ENCODE results near the gene KLF6.

Gene KLF6

DNA sequence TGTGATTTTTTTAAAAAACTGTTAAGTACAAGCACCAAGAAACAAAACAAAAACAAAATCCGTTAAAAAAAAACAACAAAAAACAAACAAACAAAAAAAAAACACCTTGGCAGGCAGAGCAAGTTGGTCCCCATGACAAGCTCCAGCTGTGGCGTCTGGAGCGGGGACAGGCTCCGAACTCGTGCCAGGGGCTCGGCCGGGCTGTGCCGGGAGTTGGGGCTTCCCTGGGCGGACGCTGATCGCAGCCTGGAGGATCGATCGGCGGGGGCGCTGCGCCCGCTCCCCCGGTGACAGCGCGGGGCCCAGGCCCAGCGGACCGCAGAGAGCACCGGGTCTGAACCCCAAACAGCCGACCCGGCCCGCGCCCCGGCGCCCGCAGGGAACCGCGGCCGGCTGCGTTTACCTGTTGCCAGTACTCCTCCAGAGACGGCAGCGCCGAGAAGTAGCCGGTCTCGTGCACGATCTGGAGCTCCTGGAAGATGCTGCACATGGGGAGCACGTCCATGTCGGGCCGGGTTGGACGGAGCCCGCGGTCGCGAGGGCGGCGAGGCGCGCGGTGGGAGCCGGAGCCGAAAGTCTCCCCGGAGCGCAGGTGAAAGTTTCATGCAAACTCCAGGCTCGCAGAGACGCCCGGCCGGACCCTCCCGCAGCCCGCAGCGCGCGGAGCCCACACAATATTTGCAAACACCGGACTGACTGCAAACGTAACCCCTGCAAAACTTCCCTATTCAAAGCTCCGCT, at the start of gene KLF6:
Gene KLF6, minus strand, starts transcription at position 700 of the 741 bp plus-strand sequence. Its CDS starts 195 bp downstream, at position 505.
- DNase-seq (ENCODE audit: low read depth in 2 of 2) = no peak

DNA sequence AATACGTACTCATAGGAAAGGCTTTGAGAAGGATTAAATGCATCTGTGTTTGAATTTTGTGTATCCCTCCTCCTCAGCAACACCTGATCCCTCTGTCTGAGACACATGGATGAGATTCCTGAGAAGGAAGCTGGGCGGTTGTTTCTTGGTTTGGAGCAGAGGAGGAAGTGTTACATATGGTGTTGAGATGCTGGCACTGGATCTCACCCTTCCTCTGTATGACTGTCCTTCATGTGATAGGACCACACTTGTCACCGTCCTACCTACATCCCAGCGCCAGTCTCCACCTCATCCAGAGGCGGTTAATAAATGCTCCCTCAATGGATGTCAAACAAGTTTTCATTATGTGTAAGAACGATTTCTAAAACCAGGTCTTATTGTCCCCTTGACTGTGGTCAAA, 49.4 kb upstream of the KLF6 start:
- no peak for DNase-seq (ENCODE audit: low read depth in 2 of 2)

DNA sequence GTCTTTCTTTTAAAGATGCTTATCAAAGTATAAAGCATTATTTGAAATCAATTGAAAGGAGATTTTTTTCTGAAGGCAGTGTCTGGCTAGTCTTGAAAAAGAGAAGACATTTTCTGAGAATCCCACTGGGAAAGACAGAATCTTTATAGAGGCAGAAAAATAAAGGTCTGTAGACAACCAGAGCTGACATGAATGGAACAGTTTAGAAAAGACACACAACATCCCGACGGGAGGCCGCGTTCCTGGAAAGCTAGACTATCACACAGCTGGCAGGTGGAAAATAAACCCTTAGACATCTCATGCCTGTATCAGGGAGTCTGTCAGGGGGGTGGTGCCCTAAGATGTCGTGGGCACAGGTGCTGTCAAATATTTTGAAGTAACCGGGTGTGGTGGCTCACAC, 48.0 kb upstream of the KLF6 start:
- no peak for DNase-seq (ENCODE audit: low read depth in 2 of 2)

DNA sequence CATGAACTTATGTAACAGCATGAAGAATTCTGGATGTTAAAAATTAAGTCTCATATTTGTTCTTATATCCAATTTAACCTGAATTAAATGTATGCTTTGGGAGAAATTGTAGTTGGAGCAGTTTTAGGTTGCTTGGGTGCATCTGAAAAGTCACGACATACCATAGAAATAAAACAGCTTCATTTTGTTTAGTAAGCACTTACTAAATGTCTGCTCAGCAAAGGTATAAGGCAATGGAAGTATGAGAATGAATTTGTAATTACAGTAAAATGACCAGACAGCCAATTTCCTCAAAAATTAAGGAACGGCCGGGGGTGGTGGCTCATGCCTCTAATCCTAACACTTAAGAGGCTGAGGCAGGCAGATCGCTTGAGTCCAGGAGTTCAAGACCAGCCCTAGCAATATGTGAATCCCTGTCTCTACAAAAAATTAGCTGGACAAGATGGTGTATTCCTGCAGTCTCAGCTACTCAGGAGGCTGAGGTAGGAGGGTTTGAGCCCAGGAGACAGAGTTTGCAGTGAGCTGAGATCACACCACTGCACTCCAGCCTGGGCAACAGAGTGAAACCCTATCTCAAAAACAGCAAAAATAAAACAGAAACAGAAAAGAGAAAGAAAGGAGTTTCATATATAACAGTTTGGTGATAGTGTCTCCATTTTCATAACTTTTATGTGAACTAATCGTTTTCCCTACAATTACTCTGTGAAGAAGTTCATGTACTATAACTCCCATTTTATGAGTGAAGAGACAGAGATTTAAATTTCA, 47.2 kb upstream of the KLF6 start:
- DNase-seq (ENCODE audit: low read depth in 2 of 2) = no peak

DNA sequence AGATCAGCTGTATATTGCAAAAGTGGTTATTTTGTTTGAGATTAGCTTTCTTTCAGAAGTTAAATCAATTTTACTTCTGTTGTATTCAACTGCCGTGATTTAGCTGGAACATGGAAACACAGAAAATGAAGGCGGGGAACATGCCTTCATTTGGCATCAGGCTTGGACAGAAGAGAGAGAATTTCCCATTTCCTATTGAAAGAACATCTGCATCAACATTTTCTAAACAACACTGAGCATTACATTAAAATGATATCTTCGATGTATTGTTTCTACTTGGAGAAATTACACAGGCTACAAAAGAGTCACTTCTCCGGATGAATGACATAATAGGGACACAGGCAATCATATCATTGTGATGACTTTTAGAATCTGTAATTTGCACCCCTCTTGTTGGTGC, 46.6 kb upstream of the KLF6 start:
- DNase-seq (ENCODE audit: low read depth in 2 of 2) = no peak

DNA sequence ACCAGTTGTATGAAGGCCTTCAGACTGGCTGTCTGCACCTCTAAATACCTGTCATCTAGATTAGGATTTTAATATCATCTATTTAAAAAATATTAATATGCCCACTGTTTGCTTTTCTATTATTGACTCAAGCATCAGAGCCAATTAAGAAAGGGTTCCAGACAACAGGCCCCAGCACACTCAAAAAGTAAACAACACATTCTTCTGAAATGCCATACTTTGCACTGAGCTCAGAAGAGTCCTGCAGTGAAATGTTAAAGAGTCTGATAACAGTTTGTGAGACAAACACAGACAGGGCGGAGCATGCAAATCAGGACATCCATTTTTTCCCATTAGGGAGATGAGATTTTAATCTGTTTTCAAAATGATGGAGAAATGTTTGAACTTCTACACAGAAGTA, 45.9 kb upstream of the KLF6 start:
- no peak for DNase-seq (ENCODE audit: low read depth in 2 of 2)

DNA sequence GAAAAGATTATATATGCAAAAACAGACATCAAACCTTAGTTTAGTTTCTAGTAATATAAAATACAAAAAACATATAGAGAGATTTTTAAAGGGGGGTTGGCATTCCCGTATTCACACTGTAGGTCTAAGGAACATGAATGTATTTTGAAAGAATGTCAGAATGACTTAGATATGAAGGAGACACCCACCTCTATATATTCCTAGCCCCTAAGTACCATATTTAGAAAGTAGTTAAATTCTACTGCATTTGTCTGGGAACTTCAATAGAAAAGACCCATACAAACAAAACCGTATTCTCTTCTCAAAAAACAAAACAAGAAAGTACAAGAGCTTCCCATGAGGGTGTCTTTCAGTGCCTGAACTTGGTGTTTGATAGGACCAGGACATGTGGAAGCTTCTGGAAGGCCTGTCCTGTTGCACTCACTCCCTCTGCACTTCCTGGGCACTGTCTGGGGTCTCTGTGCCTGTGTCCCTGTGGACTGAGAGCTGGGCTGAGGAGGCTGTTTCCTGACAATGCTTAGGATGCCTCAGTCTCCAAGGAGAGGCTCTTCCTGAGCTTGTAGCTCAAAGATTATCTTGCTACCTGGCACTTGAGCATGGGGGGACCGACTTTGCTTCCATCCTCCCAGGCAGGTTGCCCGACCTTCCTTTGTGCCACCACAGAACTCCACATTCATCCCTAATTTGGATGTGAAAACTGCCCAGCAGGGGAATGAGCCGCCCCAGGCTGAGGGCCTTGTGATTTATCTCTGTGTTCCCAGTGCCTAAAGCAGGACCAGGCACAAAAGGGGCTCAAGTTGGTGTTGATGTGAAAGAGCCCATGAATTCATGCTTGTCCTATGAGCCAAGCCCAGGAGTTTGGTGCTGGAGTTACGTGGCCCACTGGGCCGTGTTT, 44.4 kb upstream of the KLF6 start:
- no peak for DNase-seq (ENCODE audit: low read depth in 2 of 2)

DNA sequence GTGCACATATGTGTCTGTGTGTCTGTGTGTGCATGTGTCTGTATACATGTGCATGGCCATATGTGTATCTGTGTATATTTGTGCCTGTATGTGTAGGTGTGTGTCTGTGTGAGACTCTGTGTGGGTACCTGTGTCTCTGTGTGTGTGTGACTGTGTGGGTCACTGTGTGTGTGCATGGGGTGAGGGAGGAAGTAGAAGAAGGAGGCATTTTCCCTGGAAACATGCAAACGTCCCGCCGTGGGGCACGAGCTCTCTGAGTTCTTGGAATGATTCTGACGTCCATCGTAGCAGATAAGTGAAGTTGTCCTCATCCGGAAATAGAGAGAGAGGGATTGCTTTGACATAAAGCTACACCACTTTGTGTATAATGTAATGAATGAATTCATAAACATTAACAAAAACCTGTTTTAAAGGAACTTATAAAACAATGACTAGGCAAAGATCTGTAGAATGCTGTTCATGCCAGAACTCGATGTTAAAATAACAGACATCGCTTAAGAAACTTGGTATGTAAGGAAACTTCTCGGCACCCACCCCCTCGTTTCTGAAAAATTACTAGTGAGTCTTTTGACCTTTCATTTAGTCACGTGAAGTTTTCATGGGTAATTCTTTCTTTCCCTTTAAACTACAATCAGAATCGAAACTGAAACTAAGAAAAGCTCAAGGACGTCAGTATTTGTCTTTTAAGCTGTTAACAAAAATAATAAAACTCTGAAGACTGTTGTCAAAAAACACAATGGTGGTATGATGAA, 43.6 kb upstream of the KLF6 start:
- DNase-seq (ENCODE audit: low read depth in 2 of 2) = no peak

DNA sequence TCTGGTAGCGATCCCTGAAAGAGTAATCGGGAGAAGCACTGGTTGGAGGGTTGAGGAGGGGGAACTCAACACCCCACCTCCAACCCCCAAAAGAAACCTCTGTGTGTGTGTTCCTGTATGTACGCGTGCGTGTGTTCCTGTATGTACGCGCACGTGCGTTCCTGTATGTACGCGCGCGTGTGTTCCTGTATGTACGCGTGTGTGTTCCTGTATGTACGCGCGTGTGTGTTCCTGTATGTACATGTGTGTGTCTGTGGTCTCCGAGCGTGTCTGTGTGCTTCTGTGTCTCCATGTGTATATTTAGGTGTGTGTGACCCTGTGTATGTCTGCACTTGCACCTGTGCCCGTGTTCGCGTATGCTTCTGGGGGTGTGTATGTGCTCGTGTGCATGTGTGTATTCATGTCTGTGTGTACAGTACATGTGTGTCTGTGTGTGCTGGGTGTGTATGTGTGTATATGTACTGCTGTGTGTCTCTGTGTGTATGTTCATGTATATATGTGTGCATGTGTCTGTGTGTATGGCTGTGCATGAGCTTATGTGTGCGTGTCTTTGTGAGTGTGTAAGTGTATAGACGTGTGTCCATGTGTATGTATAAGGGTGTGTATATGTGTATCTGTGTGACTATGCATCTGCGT, 42.9 kb upstream of the KLF6 start:
- DNase-seq (ENCODE audit: low read depth in 2 of 2) = no peak

DNA sequence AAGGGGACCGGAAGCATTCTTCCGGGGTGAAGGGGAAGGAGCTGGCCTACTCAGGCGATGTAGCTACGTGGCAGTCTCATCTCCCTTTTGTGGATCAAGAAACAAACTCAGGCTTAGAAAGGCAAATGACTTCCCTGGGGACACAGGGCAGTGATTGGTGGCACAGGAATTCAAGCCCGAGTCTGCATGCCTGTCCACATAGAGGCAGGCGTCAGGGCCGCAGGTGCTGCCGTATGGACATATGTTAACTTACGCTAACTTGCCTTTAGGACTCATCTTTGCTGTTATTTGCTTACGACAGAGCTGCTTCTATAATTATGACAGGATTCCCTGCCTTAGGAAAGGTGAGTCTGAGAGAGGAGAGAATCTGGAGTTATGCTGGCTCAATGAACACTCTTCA, 42.3 kb upstream of the KLF6 start:
- DNase-seq (ENCODE audit: low read depth in 2 of 2) = no peak

DNA sequence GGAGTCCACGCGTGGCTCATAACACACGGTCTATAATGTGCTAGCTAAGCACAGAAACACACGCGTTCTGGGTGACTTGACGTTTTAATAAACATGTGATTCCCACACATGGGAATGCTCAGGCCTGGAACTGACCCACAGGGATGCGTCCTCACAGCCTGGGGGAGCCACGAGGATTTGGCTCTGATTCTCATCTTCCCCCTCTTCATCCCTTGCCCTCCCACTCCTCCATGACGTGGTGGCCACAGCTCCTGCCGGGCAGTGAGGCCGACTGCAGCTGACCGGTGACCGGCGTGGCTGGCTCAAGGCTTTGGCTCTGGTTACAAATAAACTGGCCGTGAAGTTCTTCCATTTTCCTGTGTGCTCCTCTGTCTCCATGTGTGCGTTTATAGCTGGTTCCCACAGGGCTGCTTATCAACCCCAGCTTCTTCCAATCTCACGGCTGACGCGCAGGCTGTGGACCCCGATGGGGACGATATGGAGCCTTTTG, 40.9 kb upstream of the KLF6 start:
- DNase-seq (ENCODE audit: low read depth in 2 of 2) = no peak

DNA sequence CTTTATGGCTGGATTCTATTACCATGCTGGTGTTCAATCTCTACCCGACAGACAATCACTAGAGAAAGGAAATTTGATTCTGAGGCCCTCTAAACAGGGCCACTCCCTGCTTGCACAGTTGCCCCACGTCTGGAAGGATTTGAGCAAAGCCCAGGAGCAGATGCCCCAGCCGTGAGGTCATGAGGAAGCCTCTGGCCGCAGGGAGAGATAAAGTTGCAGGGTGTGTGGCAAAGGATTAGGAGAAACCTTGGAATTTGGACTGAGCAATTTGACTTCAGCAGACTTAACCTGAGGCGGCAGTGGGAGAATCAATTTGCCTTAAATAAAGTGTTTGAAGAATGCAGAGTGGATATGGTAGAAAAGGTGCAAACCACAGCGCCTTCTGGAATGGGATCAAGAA, 40.2 kb upstream of the KLF6 start:
- no peak for DNase-seq (ENCODE audit: low read depth in 2 of 2)

DNA sequence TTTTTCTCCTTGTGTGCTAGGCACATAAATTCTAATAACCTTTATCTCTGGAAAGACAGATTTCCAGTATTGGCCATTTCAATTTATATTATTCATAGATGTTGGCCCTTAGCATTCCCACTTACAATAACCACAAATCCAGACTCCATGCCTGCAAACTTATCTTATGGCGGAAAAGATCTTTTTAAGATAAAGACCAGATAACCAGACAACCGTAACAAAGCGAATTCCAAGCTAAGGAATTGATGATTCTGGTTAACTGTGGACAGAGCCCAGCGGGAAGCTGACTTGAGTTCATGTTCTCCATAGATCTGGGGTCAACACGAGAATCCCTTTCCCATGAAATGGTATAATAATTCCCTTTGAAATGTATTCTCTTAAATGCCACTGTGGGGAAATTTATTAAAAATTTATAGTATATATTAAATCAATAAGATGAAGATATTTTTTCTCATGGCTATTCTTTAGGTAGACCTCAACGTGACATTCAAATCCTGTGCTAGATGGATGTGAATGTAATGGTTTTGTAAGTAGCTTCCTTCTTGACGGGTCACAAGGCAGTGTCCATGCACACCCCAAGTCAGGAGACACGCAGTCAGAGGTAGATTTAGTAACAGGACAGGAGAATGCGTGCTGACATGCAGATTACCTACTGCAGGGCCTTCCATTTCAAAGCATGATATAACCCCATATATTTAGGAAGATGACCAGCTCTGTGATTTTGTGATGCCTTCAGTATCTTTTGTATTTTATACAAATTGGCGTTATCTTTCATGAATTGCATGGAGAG, 37.7 kb upstream of the KLF6 start:
- no peak for DNase-seq (ENCODE audit: low read depth in 2 of 2)

DNA sequence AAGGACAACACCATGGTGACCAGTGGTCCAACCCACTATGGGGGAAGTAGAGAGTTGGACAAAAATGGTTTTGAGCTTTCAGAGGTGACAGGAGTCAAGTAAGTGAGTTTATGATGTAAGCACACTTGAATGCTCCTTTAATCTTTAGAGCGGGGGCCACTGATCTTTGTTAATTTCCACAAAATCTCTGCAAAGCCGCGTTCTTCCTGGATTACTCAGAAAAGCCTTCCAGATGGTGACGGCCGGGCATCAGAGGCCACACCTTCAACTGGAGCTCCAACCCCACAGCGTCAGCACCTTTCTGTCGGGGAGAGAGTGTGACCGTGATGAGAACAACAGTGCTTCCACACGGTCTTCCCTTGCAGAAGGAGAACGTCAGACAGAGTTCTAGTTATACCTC, 35.2 kb upstream of the KLF6 start:
- no peak for DNase-seq (ENCODE audit: low read depth in 2 of 2)

DNA sequence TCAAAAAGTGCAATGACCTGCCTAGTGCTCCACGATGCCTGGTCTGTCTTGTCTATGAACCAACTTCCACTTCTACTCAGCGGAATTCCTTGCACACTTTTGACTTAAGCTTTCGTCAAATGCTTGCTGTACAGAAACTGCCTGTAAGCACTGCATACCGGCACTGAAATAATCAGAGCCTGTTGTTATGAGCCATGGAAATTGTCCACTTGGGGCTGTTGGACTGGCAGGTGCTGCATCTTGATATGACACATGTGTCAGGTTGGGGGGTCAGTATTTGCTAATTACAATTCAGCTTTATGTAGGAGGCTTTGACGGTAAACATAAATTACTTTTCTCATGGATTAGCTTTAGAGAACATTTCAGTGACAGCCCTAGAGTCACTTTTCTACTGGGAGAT, 32.0 kb upstream of the KLF6 start:
- DNase-seq (ENCODE audit: low read depth in 2 of 2) = no peak

DNA sequence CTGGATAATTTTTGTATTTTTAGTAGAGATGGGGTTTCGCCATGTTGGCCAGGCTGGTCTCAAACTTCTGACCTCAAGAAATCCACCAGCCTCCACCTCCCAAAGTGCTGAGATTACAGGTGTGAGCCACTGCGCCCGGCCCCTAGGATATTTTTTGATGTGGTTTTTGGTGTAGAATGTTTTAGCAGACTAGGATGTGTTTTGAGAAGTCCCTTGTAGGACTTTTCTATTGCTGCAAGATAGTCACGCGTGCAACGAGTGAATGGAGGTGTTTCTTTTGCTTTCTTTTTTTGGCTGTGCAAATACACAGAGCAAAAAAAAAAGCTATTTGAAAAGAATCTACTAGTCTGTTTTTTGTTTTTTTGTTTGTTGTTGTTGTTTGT, 29.8 kb upstream of the KLF6 start:
- DNase-seq (ENCODE audit: low read depth in 2 of 2) = no peak

DNA sequence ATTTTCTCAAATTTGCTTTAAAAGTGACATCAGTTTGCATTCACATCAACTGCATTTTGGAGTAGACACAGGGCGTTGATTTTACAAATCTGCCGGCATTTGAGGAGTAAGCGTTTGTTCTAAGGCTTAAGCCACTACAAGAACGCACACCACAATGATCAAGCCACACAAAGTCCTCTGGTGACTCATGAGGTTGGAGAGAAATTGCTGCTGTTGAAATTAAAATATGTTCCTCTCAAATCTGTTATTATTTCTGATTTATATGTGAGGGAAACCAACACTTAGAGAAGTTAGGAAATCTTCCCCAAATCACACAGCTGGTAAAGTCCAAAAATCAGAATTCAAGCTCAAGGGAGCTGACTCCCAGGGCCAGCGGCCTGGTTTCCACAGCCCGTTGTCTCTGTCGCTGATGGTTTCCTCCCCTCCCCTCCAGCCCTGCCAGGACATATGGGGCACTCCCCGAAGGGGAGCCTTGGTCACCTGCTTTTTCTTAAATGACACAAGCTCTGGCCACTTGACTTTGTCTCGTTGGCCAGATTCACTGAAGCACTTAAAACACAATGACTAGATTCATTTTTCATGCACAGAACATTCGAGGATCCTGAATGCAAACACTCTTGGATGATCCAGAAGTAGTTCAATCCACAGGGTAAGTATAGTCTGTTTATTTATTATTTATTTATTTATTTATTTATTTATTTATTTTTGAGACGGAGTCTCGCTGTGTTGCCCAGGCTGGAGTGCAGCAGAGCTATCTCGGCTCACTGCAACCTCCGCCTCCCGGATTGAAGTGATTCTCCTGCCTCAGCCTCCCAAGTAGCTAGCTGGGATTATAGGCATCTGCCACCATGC, 29.2 kb upstream of the KLF6 start:
- no peak for DNase-seq (ENCODE audit: low read depth in 2 of 2)

DNA sequence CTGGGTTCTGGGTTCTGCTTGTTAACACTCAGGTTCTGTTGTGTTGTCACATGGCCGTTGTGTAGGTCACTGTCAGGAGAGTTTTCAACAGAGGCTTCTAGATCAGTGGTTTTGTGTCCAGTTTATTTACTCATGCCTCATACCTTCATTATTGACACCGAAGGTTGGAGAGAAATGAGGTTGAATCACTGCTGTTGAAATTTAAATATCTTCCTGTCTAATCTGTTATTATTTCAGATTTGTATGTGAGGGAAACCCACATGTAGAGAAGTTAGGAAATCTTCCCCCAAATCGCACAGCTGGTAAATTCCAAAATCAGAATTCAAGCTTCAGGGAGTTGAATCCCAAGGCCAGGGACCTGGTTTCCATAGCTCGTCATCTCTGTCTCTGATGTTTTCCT, 28.3 kb upstream of the KLF6 start:
- DNase-seq (ENCODE audit: low read depth in 2 of 2) = no peak

DNA sequence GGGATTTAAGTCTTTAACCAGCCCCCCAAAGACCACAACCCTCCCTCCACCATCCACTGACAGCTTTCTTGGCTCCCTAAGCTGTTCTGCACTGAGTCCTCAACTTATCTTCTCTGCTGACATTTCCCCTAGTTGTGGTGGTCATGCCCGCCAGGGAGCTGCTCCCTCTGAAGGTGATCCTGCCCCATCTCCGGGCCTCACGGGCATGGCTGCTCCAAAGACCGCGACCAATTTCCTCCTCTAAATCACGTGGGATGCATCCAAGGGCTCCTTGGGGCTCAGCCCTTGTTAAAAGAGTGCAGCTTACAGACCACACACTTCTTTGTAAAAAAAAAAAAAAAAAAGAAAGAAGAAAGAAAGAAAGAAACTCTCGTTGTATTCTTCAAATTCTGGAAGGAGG, 27.1 kb upstream of the KLF6 start:
- no peak for DNase-seq (ENCODE audit: low read depth in 2 of 2)
